Adrenal gland (tissue), 5 donors: ENCODE measurements around the gene KIAA0513.

Experiments used
- POLR2A ChIP-seq, 2 donors: fragments of 450-650 bp; IDR thresholded peaks; one replicate each; pipeline ENCODE4 v1.6.1; 2017; ENCODE audit warnings: antibody characterized with exemption in 2 of 2, mild to moderate bottlenecking in 2 of 2, moderate library complexity in 1 of 2
- TF ChIP-seq, protein P1 (sequence below), 6 experiments: fragments of 450-650 bp in 4 of 6; fragments of 200-600 bp in 2 of 6; sonication (generic) in 1 of 6; IDR thresholded peaks; 1 replicate in 5 of 6; 2 replicates in 1 of 6; pipeline versions ENCODE4 v1.5.1 to v1.8.0; 2016 to 2021; ENCODE audit warnings: antibody characterized with exemption in 6 of 6, mild to moderate bottlenecking in 2 of 6, moderate library complexity in 1 of 6
- donor health status: DM: no; HTN: no; CAD: no.

DNA sequence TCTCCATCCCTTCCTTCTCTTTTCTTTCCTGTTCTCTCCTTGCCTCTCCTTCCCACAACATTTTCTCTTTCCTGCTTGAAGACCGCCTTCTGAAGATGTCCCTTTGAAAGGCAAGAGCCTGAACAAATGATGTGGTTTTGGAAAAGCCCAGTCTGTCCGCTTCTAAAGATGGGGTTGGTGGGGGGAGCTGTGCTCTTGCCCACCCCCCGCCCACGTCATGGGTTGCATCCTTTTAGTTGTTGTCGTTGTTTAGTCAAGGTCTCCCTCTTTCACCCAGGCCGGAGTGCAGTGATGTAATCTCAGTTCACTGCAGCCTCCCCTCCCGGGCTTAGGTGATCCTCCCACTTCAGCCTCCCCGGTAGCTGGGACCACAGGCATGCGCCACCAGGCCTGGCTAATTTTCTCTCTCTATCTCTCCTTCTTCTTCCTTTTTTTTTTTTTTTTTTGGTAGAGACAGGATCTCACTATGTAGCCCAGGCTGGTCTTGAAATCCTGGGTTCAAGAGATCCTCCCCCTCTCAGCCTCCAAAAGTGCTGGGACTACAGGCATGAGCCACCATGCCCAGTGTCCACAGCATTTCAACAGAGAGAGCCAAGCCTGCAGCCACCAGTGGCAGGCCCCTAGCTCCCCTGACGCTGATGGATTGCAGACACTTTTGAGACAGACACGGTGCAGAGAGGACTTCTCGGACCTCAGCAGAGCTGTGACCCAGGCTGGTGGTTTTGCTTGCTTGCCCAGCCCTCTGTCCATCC is 110.7 kb downstream of the KIAA0513 start:
- TF ChIP-seq, protein P1, sequence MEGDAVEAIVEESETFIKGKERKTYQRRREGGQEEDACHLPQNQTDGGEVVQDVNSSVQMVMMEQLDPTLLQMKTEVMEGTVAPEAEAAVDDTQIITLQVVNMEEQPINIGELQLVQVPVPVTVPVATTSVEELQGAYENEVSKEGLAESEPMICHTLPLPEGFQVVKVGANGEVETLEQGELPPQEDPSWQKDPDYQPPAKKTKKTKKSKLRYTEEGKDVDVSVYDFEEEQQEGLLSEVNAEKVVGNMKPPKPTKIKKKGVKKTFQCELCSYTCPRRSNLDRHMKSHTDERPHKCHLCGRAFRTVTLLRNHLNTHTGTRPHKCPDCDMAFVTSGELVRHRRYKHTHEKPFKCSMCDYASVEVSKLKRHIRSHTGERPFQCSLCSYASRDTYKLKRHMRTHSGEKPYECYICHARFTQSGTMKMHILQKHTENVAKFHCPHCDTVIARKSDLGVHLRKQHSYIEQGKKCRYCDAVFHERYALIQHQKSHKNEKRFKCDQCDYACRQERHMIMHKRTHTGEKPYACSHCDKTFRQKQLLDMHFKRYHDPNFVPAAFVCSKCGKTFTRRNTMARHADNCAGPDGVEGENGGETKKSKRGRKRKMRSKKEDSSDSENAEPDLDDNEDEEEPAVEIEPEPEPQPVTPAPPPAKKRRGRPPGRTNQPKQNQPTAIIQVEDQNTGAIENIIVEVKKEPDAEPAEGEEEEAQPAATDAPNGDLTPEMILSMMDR (IDR thresholded peaks at IDR 0.05), result no peak
- TF ChIP-seq POLR2A (IDR thresholded peaks at IDR 0.05), result no peak
